Fibroblast of the aortic adventitia (primary cell): ENCODE measurements around the gene RBM44. TPM values are rescaled to one million over a fixed set of nuclear protein-coding genes. Genes with fewer than 3 reads are reported as not detected.
"Not testable (repeated sequence)": the region's sequence is repeated elsewhere in the genome, so short reads cannot be mapped to it uniquely, and the experiment has no call there.

ENCODE experiments used
- DNase-seq: peaks from one replicate; pipeline ENCODE4 v3.0.0-alpha.2; 2010; ENCODE audit warnings: low read depth
- H3K4me3 ChIP-seq: 2 replicates; pipeline ENCODE4 v1.5.1; 2011; ENCODE audit warnings: low read depth, mild to moderate bottlenecking, control low read depth, low read length, moderate library complexity
- total RNA-seq: library from RNA; depleted of rRNA; stranded (reverse); fragments of >200 nt; gene quantifications from 2 replicates; pipeline ENCODE4 v1.2.3, GENCODE V29; 2012; ENCODE audit warnings: low replicate concordance
- TF ChIP-seq, protein P1 (sequence below): IDR thresholded peaks from 2 replicates; pipeline ENCODE4 v1.5.1; 2011; ENCODE audit warnings: mild to moderate bottlenecking, low read length, control low read depth, inconsistent platforms; ENCODE audit not compliant: insufficient read depth

RBM44 gene
- total RNA-seq, 1 donor = 0.27 TPM

- DNase-seq = no peak
- TF ChIP-seq, protein P1, sequence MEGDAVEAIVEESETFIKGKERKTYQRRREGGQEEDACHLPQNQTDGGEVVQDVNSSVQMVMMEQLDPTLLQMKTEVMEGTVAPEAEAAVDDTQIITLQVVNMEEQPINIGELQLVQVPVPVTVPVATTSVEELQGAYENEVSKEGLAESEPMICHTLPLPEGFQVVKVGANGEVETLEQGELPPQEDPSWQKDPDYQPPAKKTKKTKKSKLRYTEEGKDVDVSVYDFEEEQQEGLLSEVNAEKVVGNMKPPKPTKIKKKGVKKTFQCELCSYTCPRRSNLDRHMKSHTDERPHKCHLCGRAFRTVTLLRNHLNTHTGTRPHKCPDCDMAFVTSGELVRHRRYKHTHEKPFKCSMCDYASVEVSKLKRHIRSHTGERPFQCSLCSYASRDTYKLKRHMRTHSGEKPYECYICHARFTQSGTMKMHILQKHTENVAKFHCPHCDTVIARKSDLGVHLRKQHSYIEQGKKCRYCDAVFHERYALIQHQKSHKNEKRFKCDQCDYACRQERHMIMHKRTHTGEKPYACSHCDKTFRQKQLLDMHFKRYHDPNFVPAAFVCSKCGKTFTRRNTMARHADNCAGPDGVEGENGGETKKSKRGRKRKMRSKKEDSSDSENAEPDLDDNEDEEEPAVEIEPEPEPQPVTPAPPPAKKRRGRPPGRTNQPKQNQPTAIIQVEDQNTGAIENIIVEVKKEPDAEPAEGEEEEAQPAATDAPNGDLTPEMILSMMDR = no peak
- no peak overlapping the region for H3K4me3 ChIP-seq
These were observed 28.9 kb downstream of the RBM44 start for GRCh38 chr2:237827421-237827987.

- DNase-seq = no peak
- TF ChIP-seq, protein P1 = no peak
- H3K4me3 ChIP-seq = no peak overlapping the region
These were observed 31.9 kb downstream of the RBM44 start for GRCh38 chr2:237830522-237830921.

DNA sequence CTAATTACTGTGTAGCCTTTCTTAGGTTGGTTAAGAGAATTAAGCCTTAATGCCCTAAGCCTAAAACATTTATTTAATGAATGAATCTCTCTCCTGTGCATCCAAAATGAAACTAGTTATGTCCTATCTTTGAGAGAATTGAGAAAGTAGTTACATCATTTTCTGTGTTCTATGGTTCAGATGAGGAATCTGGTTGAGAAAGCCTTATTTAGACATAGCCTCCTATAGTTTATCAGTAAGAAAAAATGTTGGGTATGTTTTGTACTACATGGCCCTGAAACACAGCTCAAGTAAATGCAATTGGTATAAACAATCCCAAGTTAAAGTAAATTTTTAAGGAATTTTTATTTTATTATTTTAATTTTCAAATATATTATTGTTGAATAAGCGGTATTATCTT, 35.0 kb downstream of the RBM44 start:
- peak; percentile 42 for DNase-seq
- H3K4me3 ChIP-seq = no peak overlapping the region
- TF ChIP-seq, protein P1 = no peak

- TF ChIP-seq, protein P1 = no peak
- no peak overlapping the region for H3K4me3 ChIP-seq
- no peak for DNase-seq
These were observed 36.8 kb downstream of the RBM44 start for GRCh38 chr2:237835372-237835771.

DNA sequence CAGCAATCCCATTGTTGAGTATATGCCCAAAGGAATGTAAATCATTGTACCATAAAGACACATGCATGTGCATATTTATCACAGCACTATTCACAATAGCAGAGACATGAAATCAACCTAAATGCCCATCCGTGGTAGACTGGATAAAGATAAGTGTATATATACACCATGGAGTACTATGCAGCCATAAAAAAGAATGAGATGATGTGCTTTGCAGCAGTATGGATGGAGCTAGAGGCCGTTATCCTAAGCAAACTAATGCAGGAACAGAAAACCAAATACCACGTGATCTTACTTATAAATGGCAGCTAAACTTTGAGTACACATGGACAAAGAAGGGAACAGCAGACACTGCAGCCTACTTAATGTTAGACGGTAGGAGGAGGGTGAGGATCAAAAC, 42.5 kb downstream of the RBM44 start:
- no peak for DNase-seq
- no peak overlapping the region for H3K4me3 ChIP-seq
- TF ChIP-seq, protein P1 = no peak

DNA sequence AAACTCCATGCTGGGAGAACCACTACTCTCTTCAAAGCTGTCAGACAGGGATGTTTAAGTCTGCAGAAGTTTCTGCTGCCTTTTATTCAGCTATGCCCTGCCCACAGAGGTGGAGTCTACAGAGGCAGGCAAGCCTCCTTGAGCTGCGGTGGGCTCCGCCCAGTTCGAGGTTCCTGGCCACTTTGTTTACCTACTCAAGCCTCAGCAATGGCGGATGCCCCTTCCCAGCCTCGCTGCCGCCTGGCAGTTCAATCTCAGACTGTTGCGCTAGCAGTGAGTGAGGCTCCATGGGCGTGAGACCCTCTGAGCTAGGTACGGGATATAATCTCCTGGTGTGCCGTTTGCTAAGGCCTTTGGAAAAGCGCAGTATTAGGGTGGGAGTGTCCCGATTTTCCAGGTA, 50.4 kb downstream of the RBM44 start:
- H3K4me3 ChIP-seq, DNase-seq: not testable (repeated sequence)

DNA sequence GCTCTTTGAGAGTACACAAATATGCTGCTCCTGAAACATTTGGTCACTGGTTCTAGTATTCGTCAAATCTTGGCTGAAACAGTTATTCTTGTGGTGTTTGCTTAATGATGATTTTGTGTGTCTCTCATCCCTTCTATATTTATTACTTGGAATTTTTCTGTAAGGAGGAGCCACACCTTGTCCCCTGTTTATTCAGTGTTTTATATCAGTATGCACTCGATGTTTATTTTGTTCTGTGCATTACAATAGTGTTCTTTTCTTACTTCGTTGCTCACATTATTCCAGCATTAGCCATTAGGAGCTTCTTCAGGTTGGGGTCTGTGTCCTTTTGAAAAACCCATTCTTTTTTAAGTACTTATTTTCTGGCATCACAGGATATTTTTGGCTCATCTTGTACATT, 55.7 kb downstream of the RBM44 start:
- no peak for DNase-seq
- no peak overlapping the region for H3K4me3 ChIP-seq
- TF ChIP-seq, protein P1 = no peak
